ENCODE data around the gene STS. TPM values are rescaled to one million over a fixed set of nuclear protein-coding genes. Genes with fewer than 3 reads are reported as not detected.
A peak's percentile ranks its signal among the peaks of the same experiment; 100 is the strongest.

Gene STS
- total RNA-seq, 4 donors from 2014 or later: 1.8 to 7.9 (median 5.3) TPM

- Histone ChIP-seq H3K4me1 (peaks cover 0 to 21% (median 14%) of the 10 kb centered on the region in 4 donors), H3K4me3 (no peak overlapping the region), H3K27me3 (no peaks in the 10 kb centered on the region), H3K9me3 (no peaks in the 10 kb centered on the region), H3K36me3 (no peaks in the 10 kb centered on the region), H3K27ac (peak overlapping the region; percentile 67 to 74 (median 72))
- WGBS, 2 donors (ENCODE audit: low coverage in 1 of 2): 82% methylated on average over 13 of the region's 13 CpGs; no CpG with 5 or more reads in 1 of the 2 donors
- in situ Hi-C loops (cut with MboI; ENCODE audit: low pct_ligation_motif_present in 1 of 4, low pct_unique_long_range_greater_than_20kb in 1 of 4, low sequenced_read_pairs in 3 of 4): no loop called here
- TF ChIP-seq POLR2AphosphoS5 (IDR thresholded peaks at IDR 0.05) (no peak), EP300 (IDR thresholded peaks at IDR 0.05; ENCODE audit: low read depth) (no peak), CTCF (IDR thresholded peaks at IDR 0.05) (no peak), POLR2A (IDR thresholded peaks at IDR 0.05) (no peak)
- intact Hi-C loops (cut with DNase I; ENCODE audit: low total_unique reads): no loop called here
- peak; percentile 22 for DNase-seq
Measured at GRCh38 chrX:7131621-7132020, 15.9 kb upstream of the STS start.

GRCh38 chrX:7132335-7133049 lies 15.0 kb upstream of the STS start:
- DNase-seq: peak; percentile 91
- Histone ChIP-seq H3K4me1 (peaks cover 0 to 21% (median 14%) of the 10 kb centered on the region in 4 donors), H3K9me3 (no peaks in the 10 kb centered on the region), H3K4me3 (no peak overlapping the region), H3K27ac (peak overlapping the region; percentile 71 to 74 (median 74)), H3K27me3 (no peaks in the 10 kb centered on the region), H3K36me3 (no peaks in the 10 kb centered on the region)
- 51% methylated on average over 3 of the region's 3 CpGs; no CpG with 5 or more reads in 1 of the 2 donors for WGBS, 2 donors (ENCODE audit: low coverage in 1 of 2)
- in situ Hi-C loops (cut with MboI; ENCODE audit: low pct_ligation_motif_present in 1 of 4, low pct_unique_long_range_greater_than_20kb in 1 of 4, low sequenced_read_pairs in 3 of 4) (no loop called here), intact Hi-C loops (cut with DNase I; ENCODE audit: low total_unique reads) (no loop called here)
- TF ChIP-seq POLR2A (IDR thresholded peaks at IDR 0.05): no peak
- TF ChIP-seq EP300 (IDR thresholded peaks at IDR 0.05; ENCODE audit: low read depth): no peak
- TF ChIP-seq CTCF (IDR thresholded peaks at IDR 0.05): peak; percentile 29 to 67 (median 37)
- TF ChIP-seq POLR2AphosphoS5 (IDR thresholded peaks at IDR 0.05): peak in 1 of 3 donors; percentile 69

- peaks cover 0 to 21% (median 14%) of the 10 kb centered on the region in 4 donors for H3K4me1 ChIP-seq
- TF ChIP-seq POLR2A (IDR thresholded peaks at IDR 0.05) (no peak), CTCF (IDR thresholded peaks at IDR 0.05) (no peak)
- H3K4me3 ChIP-seq: no peak overlapping the region
- H3K9me3 ChIP-seq: no peaks in the 10 kb centered on the region
- peak overlapping the region; percentile 64 to 74 (median 74) for H3K27ac ChIP-seq
- DNase-seq: no peak
- 56 to 80% methylated on average over 1 to 8 of the region's 8 CpGs for WGBS, 2 donors (ENCODE audit: low coverage in 1 of 2)
- H3K27me3 ChIP-seq: no peaks in the 10 kb centered on the region
- in situ Hi-C loops (cut with MboI; ENCODE audit: low pct_ligation_motif_present in 1 of 4, low pct_unique_long_range_greater_than_20kb in 1 of 4, low sequenced_read_pairs in 3 of 4) (no loop called here), intact Hi-C loops (cut with DNase I; ENCODE audit: low total_unique reads) (no loop called here)
- H3K36me3 ChIP-seq: no peaks in the 10 kb centered on the region
Measured at GRCh38 chrX:7133050-7133440, 14.5 kb upstream of the STS start.

- no peak for DNase-seq
- intact Hi-C loops (cut with DNase I; ENCODE audit: low total_unique reads): no loop called here
- no peaks in the 10 kb centered on the region for H3K27me3 ChIP-seq
- H3K9me3 ChIP-seq: no peaks in the 10 kb centered on the region
- no peaks in the 10 kb centered on the region for H3K36me3 ChIP-seq
- in situ Hi-C loops (cut with MboI; ENCODE audit: low pct_ligation_motif_present in 1 of 4, low pct_unique_long_range_greater_than_20kb in 1 of 4, low sequenced_read_pairs in 3 of 4): no loop called here
- no peak overlapping the region for H3K4me3 ChIP-seq
- peaks cover 0 to 21% (median 14%) of the 10 kb centered on the region in 4 donors for H3K4me1 ChIP-seq
- TF ChIP-seq EP300 (IDR thresholded peaks at IDR 0.05; ENCODE audit: low read depth) (no peak), POLR2A (IDR thresholded peaks at IDR 0.05) (no peak), POLR2AphosphoS5 (IDR thresholded peaks at IDR 0.05) (no peak), CTCF (IDR thresholded peaks at IDR 0.05) (no peak)
- 95 to 100% methylated on average over 1 to 2 of the region's 2 CpGs for WGBS, 2 donors (ENCODE audit: low coverage in 1 of 2)
- H3K27ac ChIP-seq: no peak overlapping the region
Measured at GRCh38 chrX:7134981-7135380, 12.5 kb upstream of the STS start.

Data from transverse colon (tissue), 4 donors.